ENCODE data around the gene JOSD2.

The JOSD2 gene

DNA sequence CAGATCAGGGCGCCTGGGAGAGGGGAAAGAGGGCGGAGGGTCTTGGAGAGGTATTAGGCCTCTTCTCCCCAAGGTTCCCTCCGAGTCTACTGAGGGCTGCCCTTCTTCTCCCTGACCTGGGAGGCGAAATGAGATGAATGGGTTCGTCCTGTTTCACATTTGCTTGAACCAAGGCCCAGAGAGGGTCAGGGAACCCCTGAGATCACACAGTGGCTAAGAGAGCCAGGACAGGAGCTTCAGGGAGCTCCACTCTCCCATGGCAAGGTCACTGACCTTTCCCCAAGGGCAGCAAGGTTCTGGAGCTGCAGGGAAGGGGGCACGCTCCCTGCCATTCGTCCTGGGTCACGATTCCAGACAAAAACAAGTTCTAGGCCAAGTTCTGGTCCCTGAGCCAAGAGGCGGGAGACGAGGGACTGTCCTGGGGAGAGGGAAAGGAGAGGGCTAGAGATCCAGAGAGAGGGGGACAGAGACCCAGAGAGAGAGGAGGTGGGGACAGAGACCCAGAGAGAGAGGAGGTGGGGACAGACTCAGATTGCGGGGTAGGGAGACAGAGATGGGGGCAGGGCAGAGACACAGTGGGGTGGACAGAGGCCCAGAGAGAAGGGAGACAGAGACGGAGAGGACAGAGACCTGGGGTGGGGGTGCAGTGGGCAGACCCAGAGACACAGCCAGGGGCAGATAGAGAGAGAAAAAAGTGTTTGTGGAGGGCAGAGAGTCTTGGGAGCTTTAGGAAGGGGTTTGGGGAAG is 2.2 kb upstream of the JOSD2 start:
- DNase-seq: no peak

DNA sequence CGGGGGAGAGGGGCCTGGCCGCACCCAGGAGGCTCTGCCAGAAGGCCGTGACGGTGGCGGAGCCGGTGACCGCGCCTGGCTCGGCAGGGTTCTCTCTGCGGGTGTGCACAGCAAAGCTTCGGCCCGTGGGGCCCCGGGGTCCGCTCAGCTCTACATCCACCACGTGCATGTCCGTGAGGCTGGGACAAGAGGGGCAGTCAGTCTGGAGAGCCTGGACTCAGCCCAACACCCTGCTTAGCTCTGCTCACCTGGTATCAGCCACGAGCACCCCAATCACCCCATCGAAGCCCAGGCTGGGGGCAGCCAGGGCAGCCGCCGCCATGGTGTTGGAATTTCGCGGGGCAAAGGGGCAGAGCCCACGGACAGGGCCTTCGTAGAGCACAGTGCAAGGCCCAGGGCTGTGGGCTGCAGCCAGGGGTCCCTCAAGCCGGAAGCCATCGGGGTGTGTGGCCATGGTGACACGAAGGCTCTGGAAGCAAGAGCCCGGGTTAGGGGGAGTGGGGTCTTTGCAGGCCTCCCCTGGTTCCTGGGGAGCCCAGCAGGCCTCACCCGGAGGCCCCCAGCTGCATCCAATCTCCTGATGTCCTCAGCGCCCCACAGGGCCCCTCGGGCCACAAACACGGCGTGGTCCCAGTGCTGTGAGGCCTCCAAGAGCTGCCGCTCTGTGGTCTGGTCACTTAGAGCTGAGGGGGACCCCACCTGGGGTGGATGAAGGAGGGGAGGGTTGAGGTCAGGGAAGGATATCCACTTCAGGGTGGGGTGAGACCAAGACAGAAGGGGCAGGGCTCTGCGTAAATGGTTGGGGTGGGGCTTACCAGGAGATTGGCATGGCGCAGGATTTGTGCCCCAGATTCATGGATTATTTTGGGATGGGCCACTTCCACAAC is 1.4 kb upstream of the JOSD2 start:
- no peak for DNase-seq

DNA sequence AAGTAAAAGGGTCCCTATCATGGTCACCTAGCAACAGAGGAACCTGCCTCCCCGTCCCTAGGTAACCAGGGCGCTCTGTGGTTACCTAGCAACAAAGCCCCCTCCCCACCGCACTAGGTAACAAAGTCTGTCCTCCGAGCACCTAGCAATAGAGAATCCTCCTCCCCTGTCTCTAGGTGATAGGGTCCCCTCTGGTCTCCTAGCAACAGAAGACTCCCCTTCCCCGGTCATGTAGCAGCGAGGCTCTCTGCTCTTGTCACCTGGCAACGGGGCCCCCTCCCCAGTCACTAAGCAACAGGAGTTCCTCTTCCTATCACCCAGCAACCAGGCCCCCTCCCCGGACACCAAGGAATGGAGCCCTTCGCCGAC is 307 bp downstream of the JOSD2 start:
- peak; percentile 73 for DNase-seq

DNA sequence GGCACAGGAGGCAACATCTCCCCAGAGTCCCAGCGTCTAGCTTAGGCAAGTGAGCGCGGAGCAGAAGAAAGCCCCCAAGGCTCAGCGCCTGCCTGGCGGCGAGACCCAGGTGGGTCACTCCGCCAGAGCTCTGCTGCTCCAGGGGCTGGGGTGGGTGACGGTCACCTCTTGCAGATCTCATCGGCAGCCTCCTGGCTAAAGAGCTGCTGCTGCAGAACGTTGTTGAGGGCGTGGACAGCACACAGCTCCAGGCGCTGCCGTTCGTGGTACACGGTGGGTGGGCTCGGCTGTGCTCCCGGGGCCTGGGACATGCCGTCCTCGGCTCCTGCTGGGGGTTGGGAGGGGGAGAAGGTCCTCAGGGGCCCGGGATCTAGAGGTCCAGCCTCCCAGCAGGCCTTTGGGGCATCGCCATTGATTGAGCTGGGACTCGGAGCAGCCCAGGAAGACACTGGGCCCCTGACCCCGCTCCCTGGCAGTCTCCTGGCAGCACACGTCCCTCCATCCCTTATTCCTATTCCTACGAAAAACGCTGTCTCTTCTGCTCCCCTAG is 795 bp downstream of the JOSD2 start:
- no peak for DNase-seq

DNA sequence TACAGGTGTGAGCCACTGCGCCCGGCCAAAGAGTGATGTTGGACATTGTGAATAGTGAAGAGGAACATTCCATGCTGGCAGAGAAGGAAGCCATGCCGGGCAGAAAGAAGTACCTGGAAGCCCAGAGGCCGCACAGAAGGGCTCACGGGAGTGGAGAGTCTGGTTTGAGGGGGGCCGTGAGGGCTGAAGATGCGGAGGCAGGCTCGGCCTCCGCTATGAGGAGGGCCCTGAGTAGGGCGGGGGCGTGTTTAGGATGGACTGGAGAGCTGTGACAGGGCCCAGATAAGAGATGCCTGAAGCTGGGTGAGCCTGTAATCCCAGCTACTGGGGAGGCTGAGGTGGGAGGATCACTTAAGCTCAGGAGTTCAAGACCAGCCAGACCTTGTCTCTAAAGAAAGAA is 1.6 kb downstream of the JOSD2 start:
- no peak for DNase-seq

DNA sequence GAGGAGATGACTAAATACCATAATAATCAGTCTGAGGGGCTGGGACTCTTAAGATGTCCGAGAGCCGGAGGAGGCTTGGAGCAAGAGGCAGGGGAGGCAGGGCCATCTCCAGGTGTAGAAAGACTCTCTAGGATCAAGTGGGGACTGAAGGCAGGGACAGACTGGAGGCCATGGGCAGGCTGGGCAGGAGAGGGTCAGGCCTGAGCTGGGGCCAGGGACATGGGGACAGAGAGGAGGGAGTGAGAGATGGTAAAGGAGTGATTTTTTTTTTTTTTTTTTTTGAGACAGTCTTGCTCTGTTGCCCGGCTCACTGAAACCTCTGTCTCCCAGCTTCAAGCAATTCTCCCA is 2.2 kb downstream of the JOSD2 start:
- no peak for DNase-seq

DNA sequence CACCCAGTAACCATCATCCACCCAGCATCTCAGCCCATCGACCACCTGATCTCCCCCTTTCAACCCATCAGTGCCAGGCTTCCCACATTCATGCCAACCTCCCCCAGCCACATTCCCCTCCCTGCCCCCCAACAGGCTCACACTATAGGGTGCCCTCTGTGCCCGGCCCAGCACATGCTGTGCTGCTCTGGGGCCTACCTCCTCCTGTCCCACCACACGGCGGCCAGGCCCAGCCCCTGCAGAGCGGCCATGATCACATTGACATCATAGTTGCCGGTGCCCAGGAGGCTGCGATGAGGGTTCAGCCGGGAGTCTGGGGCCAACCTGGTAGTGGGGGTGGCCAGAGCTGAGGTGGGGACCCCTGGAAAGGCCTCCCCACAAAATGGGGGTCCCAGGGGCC is 3.6 kb downstream of the JOSD2 start:
- no peak for DNase-seq

DNA sequence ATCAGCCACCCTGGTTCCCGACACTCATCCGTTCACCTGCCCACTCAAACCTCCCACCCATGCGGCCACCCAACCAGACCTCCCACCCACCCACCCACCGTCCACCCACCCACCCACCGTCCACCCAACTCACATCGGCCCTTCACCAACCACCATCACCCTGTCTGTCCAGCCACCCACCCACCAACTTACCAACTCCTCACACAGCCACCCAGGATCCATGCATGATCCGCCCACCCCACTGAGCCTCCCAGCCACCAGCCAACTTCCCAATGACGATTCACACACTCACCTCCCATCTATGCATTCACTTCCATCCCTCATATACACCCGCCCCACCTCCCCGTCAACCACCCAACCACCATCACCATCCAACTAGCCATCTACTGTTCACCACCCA is 4.3 kb downstream of the JOSD2 start:
- no peak for DNase-seq

DNA sequence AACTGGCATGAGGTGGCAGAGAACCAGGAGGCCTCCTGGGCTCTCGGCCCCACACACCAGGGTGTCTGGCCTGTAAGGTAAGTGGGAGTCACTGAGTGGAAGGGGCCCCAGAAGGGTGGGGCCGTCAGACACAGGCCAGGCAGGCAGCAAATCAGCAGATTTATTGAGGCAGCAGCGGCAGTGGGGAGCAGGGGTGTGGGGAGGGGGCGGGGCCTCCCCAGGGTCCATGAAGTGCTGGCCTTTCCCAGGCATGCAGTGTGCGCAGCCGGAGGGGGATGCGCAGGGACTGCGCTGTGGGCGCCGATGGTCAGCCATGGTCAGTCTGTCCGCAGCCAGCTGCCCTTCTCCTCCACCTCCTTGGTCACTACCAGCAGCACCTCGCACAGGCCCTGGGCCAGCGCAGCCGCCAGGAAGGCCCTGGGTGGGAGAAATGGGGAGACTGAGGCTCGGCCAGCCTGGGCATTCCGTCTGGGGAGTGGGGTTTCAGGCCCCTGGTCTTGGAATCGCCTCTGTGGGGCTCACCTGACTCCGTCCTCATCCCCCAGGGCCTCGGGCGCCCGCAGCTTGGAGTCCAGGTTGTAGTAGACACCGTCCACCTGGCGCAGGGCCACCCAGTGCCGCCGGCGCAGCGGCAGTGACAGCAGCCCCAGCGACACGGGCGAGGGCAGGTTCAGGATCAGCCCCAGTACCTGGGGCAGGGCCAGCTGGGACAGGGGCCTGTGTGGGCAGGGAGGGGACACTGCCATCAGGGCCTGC is 5.0 kb downstream of the JOSD2 start:
- no peak for DNase-seq

DNA sequence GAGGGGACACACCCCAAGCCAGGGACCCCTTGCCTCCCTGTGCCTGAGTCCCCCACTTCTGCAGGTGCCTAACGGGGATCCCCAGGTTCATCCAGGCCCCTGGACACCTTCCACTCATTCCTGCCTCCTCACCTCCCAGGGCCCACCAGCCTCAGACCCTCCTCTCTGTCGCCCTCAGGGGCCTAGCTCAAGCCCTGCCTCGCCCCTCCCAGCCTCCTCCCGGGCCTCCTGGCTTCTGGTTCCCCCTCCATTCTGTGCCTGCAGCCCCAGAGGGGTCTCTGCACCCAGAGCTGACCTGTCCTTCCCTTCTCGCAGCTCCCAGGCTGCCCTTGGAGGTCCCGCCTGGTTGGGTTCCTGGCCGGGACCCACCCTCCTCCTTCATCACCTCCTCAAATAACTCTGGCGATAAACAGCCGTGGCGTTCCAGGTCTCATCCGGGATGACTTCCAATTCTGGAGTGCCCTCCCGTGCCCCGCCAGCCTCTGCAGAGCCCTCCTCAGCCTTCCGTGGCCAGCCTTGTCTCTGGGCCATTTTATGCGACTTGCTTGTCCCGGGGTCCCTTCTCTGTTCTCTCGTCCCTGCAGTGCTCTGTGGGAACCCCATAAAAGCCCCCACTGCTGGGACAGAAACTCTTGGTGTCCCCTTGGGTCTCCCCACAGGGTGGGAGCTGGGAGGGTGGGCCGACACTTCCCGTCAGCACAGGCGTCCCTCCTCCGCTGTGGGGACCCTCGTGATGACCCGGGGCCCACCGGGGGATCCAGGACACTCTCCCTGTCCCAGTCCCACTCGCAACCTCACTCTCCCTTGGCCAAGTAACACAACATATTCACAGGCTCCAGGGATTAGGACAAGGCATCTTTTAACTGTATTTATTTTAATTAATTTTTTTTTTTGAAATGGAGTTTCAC is 9.2 kb downstream of the JOSD2 start:
- DNase-seq: no peak

DNA sequence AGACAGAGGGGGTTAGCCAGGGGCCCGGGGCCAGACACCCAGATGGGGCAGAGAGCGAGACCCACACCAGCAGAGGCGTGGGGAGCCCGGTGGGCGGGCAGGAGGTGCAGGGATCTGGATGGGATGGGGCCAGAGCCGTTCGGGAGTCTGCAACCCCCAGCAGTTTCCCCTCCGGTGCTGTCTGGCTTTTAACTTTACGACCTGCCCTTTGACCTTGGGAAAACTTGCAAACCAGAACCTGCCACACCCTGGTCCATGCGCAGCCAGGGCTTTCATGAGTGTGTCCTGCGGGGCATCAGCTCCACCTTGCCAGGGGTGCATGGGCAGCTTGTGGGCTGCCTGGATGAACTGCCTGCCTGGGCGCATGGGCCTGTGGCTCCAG is 9.8 kb downstream of the JOSD2 start:
- no peak for DNase-seq

DNA sequence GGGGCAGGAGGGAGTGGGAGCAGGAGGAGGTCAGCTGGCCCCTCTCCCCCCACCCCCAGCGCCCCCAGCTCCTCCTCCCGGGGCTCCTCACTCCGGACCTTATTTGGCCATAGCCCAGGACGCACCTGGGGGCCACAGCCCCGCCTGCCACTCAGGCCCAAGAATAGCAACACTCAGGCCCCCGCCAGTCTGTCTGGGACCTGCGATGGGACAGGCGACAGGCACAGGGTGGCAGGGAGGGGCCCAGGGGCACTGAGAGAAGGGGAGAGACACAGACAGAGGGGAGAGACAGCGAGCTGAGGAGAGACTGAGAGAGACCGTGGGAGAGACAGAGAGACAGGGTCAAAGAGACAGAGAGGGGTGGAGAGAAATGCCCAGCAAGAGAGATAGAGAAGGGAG is 10.2 kb downstream of the JOSD2 start:
- no peak for DNase-seq

DNA sequence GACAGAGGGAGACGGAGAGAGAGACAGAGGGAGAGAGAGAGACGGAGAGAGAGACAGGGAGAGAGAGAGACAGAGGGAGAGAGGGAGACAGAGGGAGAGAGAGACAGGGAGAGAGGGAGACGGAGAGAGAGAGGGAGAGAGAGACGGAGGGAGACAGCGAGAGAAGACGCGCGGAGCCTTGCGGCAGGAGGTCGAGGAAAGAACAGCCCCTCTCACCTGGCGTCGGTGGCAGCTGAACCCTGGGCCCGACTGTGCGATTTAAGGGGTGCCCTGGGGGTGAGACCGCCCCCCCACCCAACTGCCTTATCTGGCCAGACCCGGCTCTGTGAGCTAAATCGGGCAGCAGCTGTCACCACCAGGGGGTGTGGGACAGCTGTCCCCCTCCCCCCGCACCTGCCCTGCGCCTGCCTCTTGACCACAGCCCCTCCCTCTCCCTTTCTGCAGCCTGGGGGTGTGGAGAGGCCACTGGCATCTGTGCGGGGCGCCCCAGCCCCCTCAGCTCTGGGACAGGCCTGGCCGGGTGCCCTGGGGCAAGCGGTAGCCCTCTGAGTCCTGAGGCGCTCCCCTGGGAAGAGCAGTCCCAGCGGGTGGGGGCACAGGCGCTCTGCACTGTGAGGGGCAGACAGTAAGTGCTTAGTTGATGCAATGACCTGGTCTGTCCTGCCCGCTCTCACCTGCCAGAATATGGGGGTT is 10.8 kb downstream of the JOSD2 start:
- DNase-seq: no peak

DNA sequence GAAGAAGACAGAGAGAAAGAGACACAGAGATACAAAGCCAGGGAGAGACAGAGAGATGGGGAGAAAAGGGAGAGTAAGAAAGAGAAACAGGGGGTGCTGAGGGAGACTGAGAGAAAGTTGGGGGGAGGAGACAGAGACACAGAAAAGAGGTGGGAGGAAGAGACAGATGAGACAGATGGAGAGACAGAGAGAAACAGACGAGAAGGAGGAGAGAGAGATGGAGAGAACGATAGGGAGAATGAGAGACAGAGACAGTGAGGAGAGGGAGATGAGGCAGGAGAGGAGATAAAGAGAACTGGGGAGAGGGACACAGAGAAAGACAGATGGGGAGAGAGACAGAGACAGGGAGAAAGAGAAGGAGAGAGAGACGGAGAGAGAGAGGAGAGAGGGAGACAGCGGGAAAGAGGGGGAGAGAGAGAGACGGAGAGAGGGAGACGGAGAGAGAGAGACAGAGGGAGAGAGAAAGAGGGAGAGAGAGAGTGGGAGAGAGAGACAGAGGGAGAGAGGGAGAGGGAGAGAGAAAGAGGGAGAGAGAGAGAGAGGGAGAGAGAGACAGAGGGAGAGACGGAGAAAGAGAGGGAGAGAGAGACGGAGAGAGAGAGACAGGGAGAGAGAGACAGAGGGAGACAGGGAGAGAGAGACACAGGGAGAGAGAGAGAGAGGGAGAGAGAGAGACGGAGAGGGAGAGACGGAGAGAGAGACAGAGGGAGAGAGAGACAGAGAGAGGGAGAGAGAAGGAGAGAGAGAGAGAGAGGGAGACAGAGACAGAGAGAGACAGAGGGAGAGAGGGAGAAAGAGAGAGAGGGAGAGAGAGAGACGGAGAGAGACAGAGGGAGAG is 12.6 kb downstream of the JOSD2 start:
- DNase-seq: no peak

DNA sequence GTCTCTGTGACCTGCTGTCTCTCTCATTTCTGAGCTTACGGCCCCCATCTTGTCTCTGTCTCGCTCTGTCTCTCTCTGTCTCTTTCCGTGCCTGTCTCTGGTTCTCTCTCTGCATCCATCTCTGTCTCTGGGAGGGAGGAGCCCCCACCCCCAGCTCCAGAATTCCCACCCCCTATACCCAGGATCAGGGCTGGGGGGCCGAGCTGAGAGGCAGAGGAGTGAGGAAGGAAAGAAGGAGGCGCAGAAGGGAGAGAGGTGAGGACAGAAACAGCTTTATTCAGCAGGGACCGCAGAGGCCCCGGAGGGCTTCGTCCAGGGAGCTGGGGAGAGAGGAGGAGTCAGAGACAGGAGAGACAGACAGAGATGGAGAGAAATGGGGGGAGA is 14.0 kb downstream of the JOSD2 start:
- DNase-seq: no peak

DNA sequence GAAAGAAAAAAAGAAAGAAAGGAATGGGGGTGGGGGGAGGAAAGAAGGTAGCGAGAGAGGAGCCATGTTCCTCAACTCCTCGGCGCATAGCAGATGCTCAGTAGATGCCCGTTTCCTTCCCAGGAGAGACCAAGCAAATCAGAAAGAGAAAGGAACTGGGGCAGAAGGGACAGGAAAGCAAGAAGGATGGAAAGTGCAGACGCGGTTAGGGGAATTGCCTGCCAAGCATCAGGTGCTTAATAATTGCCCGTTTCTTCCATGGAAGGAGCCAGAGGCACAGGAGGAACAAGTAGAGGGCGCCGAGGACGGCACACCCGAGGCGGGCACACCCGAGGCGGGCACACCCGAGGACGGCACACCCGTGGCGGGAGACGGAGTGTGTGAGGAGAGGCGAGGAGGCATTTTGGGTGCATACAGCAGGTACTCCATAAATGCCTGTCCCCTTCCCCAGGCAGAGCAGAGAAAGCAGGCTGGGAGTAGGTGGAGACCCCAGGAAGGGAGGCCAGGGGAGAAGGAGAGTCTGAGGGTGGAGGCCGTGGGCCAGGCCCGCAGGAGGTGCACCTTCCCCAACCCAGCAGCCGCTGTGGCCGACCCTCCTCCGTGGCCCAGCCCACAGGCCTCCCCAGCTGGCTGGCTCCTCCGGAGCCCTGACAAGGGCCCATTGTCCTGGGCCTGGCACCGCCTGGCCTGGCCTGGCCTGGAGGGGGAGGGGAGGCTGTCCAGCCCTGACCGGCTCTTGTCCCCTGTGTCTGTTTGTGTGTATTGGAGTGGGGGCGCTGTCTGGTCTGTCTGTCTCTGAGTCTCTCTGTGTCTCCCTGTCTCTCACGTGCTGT is 14.6 kb downstream of the JOSD2 start:
- DNase-seq: no peak

DNA sequence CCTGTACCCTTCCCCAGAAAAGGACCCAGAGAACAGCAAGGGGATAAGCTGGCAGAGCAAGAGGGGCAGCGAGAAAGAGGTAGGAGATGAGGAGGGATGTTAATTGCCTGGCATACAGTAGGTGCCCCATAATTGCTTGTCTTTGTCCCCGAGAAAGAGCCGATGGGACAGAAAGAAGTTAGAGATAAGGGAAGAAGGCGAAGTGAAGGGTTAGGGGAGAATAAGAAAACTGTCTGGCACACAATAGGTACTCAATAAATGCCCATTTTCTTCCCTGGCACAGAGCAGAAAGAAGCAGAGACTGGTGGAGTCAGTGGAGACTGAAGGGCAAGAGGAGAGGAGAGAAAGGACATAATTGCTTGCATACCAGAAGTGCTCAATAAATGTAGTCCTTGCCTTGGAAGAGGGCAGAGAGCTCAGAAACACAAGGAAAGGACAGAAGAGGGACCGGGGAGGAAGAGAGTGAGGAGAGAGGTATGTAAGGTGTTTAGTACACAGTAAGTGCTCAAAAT is 15.9 kb downstream of the JOSD2 start:
- DNase-seq: no peak

DNA sequence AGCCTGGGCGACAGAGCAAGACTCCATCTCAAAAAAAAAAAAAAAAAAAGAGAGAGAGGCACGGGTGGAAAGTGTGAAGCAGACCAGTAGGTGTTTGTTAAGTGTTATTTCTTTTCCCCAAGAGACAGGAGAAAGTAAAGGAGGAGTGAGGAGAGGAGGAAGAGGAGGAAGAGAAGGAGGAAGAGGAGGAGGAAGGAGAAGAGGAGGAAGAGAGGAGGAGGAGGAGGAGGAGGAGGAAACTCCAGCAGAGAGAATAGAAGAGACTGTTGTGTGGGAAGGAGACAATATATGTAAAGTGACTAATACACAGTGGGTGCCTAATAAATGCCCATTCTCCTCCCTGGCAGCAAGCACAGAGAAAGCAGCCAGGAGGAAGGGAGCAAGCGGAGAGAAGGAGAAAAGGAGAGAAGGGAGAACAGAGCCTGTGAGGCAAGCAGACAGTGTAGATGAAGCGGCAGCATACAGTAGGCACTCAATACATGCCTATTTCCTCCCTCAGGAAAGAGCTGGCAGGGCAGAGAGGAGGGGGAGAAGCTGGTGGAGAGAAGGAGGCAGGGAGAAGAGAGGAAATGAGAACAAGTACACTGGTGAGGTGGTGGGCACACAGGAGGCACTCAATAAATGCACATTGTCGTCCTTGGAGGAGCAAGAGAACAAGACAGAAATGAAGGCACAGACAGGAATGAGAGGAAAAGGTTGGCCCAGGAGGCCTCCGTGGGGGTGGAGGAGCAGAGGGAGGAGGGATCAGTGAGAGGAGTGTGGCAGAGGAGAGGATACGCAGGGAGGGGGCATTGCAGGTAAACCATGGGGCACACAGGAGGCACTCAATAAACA is 16.6 kb downstream of the JOSD2 start:
- no peak for DNase-seq

DNA sequence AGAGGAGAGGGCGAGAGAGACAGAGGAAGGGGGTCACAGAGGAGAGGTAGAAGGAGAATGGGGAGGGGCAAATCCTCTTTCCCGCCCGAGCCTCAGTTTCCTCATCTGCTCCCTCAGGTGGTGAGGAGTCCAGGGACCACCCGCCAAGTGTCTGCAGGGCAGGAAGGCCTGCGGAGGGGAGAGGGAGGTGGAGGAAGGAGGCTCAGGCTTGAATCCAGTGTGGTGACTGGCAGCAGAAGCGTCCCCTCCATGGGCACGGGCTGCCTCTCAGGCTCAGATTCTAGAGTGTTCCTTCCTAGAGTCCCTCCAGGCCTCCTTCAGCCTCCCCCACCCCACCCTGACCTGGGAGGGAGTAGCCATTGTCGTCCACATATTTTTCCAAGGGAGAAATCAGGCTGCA is 17.8 kb downstream of the JOSD2 start:
- DNase-seq: no peak
